ENCODE measurements around the gene SLFNL1.

SLFNL1 gene

DNA sequence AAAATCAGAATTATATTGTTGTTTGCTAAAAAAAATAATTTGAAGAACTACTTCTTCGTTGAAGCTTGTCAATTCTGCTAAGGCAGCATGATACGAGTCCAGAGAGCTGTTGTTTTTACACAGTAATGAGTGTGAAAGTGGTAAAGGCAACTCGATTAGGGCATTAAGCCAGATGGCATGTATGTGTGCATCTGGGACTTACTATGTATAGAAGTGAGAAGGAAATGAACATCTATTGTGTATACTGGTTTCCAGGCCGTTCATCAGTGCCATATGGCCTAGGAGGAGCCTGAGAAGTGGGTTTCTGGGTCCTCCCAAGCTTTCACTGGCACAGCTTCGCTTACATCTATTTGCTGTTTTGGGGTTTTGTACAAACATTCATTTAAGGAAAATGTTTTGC is 36.4 kb downstream of the SLFNL1 start:
- no peak for FAIRE-seq

DNA sequence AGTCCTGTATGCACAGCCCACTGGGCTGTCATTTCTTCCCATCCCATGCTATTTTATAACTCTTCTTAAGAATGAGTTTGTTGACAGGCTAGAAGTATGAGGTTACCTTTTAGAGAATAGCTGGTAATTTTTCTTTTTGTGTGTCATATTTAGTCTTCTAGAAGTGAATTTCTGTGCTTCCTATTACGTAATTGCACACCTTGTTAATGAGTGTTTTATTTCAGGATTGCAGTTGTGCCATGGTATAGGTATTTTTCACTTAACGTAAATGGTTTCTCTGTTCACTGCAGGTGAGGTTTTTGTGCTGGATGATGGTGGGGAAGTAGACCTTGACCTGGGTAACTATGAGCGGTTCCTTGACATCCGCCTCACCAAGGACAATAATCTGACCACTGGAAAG is 37.0 kb downstream of the SLFNL1 start:
- no peak for FAIRE-seq

DNA sequence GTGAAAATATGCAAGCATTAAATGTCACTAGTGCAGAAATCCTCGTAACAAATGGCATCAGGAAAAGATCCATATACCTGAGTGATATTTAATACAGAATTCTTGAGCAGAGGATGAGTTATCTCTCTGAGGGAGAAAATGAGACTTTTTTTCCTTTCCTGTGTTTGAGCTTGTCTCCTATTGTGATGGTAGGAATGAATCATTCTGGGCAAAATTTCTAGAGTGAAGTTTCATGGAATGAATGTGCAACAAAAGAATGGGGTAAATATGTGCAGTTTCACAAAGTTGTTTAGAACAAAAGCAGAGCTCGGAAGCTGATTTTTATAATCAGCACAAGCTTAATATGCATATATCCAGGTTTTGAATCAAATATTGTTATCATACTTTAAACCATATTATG is 37.5 kb downstream of the SLFNL1 start:
- no peak for FAIRE-seq

DNA sequence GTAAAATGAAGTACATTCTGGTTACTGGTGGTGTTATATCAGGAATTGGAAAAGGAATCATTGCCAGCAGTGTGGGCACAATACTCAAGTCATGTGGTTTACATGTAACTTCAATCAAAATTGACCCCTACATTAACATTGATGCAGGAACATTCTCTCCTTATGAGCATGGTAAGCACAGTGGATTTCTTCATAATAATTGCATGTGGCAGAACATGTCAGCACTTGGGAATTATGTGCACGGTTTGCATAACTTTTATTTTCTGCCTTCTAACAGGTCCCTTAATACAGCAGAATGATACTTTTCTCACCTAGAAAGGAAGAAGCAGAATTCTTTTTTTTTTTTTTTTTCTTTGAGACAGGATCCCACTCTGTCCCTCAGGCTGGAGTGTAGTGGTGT is 38.2 kb downstream of the SLFNL1 start:
- no peak for FAIRE-seq

DNA sequence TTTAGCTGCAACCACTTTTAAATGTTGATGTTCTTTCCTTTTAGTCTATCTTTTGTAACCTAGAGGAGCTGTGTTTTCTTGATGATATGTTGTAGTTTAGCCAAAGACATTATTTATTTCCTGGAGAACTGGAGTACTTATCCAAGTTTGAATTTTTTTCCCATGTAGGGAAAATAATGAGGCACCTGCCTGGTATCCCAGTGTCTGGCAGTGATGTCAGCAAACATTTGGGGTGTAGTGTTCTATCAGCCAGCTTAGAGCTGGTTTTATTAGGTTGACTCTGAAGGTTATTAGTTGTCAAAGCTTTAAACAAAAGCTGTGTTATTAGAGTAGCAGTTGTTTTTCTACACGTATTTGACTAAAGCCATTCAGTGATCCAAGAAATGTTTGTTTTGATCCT is 38.8 kb downstream of the SLFNL1 start:
- FAIRE-seq = no peak

DNA sequence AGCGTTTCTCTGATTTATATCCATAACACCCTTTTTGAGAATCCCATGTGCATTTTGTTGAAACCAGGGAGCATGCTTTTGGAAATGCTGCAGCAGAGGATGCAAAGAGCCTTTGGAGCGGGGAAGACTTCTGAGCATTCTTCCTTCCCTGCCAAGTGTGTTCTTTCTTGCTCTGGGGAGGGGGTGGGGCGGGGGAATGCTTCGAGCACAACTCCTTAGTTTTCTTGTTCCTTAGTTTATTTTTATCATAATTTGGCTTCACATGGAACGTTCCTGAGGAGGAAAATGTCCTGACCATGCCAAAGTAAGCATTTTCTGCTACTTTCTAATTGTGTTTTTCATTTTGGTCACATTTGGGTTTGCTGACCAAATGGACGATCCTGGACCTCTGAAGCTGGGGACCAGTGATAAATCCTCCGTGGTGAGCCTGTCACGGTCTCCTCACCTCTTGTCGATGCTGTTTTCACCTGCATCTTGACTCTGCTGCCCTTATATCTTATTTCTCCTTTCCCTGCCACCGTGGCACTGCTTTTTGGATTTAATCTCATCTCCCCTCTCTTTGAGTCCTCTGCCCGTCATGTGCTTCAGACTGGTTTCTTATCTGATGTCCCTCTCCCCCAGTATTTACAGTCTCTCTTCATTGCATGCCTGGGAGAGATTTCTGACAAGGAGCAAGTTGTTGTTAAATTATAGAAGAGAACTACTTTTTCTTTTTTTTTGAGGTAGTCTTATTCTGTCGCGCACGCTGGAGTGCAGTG is 39.7 kb downstream of the SLFNL1 start:
- no peak for FAIRE-seq

DNA sequence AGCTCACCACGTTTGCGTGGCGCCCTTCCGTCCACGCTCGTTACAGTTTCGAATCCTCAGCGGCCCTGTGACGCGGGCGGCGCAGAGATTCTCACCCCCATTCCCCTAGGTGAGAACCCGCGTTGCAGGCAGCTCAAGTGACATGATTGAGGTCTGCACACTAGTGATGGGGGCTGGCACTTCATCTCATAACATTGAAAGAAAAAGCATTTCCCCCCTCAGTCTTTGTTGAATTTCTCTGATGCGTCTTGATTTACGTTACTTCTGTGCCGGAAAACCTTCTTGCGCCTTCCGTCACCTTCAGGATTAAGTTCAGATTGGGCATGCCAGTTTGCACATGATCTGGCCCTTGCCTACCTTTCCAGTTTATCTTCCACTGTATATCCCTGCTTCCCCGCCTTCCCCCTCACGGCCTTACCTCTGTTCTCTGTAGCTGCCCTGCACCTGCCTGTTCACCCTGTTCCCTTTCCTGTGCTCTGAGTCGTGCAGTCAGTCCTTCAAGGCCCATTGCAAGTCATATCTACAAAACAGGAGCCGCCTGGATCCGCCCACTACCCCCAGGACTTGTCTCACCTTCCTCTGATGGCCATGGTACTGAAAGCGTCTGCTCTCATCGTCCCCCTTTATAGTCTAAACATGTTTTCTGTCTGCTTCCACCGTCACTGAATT is 40.9 kb downstream of the SLFNL1 start:
- no peak for FAIRE-seq

DNA sequence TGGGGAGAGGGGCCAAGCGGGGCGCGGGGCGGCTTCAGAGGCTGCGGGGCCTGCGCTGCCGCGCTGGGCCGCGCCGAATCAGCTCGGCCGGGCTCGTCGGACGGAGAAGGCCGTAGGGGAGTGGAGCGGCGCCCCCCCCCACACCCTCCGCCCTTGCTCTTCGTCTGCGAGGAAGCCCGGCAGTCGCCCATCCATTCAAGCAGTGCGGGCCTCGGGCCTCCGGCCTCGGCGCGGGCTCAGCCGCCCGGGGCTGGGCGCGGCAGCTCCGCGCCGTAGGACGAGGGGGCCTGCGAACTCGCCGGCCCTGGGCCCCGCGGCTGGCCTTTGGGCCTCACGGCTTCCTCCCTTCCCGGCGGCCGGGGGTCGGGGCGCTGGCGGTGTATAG is 41.5 kb downstream of the SLFNL1 start:
- FAIRE-seq = no peak

DNA sequence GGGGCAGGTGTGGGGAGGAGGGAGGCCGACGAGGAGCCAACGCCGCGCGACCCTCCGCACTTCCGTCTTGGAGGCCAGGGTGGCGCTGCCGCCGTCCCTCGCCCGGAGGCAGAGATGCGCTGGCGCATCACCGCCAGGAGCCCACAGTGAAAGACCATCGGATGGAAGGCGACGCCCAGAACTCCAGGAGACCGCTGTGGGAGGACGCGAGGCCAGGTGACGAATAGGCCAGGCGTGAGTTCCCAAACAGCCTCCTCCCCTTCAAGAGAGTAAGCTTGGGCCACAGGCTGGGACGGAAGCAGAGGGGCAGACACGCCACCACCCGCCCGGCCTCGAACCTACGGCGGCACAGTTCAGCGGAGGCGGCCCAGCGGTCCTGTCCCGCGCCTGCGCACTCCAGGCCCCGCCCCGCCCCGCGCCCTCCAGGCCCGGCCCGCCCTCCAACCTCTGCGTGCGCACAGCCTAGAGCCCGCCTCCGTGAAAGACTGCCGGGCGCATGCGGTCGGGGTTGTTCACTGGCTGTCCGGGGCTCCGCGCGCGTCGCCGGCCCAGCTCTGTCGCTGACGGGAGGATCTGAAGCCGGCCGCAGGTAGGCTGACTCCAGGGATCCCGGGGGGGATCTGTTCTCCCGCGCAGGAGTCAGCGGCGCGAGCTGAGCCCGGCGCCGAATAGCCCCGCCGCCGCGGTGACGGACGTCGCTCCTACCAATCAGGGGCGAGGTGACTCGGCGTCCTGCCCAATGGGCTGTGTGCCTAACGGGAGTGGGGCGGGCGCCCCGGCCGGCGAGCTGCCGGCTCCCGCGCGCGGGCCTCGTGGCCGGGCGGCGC is 42.1 kb downstream of the SLFNL1 start, which contains the start of gene CTPS1:
Gene CTPS1 (plus strand): TSS at position 456 of the 827 bp plus-strand sequence. CDS start 3,595 bp downstream, outside the sequence.
- no peak for FAIRE-seq

DNA sequence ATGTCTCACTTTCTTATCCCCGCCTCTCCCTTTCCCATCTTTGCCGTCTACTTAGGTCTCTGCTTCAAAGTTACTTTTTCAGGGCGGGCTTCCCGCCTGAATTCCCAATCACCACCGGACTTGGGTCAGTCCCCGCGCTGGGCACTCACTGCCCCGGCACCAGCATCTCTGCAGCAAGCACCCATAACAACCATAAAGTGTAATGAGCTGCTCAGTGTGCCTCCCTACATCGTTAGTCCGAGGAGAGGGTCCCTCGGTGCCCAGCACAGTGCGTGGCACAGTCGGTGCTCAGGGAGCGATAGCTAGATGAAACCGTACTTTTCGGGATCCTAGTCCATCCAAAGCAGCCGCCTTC is 42.7 kb downstream of the SLFNL1 start:
- FAIRE-seq = no peak

DNA sequence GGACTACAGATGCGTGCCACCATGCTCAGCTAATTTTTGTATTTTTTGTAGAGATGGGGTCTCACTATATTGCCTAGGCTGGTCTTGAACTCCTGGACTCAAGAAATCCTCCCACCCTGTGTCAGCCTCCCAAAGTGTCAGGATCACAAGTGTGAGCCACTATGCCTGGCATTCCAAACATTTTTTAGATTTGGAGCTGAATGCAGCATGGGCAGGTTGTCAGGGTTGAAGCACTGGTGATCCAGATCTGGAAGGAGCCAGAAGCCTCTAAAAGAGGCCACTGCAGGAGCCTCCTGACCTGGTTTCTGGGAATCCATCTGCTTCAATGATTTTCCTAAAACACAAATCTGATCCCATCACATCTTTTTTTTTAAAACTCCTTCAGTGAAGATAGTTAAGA is 43.8 kb downstream of the SLFNL1 start:
- no peak for FAIRE-seq

DNA sequence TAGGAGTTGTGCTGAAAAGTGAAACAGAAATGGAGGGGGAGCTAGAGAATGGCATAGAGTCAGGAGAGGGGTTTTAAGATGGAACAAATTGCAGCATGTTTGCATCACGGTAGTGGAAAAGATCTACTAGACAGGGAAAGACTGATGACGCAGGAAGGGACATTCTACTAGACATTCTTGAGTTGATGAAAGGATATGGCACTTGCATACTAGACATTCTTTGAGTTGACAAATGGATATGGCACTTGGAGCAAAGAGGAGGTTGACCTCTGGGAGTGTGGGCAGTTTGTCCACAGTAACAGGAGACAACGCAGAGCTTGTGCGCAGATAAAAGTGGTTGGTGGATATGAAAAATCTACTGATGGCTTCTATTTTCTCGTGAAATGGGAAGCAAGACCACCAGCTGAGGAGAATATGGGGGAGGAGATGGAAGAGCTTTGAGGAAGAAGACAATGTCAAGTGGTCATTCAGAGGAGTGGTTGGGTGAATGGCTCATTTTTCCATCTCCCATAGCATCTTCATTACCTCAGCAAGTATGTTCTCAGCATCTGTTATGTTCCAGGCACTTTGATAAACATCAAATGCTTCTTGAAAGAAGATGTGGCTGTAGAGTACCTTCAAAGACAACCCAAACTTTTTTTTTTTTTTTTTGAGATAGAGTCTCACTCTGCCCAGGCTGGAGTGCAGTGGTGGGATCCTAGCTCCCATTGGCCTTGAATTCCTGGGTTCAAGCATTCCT is 44.4 kb downstream of the SLFNL1 start:
- no peak for FAIRE-seq

DNA sequence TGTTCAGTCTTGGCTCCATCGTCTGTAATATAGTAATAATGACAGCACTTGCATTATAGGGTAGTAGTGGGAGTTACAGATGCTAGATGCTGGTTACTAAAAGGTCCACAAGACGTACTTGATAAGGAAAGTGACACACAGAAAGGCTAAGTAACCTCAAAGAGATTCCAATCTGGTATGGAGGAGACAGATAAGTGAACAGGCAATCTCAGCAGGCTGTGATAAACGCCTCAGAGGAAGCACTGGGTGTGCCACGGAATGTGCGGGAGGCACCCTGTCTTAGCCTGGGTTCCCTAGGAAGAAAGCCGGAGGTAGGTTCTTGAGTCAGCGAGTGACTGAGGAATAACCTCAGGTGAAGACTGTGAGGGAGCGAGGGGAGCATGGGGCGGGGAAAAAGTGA is 46.6 kb downstream of the SLFNL1 start:
- FAIRE-seq = no peak

DNA sequence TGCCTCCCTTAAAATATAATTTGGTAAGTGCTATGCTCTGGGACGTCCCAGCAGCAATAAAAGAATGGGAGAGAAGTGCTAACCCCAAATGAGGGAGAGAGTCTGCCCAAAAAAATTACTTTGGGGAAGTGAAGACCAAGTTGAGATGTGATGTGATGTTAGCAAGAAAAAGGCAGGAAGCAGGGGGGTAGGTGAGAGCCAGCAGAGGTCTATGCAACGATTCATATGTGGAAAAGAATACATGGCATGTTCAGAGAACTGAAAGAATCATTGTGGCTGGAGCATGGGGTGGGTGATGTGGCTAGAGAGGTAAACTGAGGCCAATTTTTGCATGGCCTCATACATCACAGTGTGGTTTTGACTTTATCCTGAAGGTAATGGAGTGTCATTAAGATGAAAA is 47.6 kb downstream of the SLFNL1 start:
- FAIRE-seq = no peak

DNA sequence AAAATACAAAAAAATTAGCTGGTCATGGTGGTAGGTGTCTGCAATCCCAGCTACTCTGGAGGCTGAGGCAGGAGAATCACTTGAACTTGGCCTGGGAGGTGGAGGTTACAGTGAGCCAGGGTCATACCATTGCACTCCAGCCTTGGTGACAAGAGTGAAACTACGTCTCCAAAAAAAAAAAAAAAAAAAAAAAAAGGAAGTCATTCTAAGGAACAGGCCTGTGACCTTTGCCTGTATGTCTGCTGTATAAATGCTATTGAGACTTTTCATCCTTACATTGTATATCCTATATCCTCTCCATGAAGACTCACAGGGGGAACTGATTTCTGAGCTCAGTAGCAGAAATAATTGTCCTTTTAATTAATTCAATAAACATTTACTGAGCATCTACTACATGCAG is 49.6 kb downstream of the SLFNL1 start:
- FAIRE-seq = no peak

DNA sequence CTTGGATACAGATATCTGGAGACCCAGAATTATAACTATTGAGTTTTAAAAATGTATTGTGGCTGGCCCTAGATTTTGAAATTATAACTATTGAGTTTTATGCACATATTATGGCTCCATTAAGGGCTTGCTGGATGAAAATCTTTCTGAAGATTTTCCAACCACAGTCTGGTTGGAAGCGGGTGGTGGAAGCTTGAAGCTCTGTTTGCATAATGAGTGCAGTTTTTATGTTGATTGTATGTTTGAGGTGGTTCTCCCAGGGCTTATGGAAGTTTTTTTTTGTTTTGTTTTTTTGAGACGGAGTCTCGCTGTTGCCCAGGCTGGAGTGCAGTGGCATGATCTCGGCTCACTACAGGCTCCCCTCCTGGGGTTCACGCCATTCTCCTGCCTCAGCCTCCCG is 52.1 kb downstream of the SLFNL1 start:
- no peak for FAIRE-seq

DNA sequence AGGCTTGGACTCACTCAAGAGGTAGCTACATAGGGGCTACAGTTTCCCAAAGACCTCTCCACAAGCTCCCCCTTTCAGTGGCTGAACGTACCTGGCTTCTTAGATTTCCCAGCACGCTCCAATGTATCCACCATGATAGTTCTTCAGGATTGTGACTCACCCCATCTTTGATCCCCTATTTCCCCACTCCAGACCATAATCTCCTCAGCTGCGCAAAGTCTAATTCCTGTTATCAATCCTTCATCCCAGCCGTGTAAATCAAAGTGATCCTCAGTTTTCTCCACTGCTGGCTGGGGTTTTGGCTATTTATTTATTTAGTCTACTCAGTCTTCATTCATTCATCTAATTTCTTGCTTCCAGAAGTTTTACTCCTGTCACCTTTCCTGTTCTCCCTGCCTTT is 55.1 kb downstream of the SLFNL1 start:
- FAIRE-seq = no peak

Measured in TTC549 (cell line).